AG04449 (cell line): ENCODE results near the gene SRSF3.

ENCODE experiments used
- CTCF ChIA-PET: fragments of 350-600 bp; formaldehyde crosslinking; extraction: SDS; loops from one replicate; lab custom pipeline; 2021; ENCODE audit warnings: antibody characterized with exemption; lab: Yijun Ruan, JAX
- POLR2A ChIA-PET: fragments of 400-600, 350-600 bp; formaldehyde crosslinking; extraction: SDS; loops from one replicate; lab custom pipeline; 2020; ENCODE audit warnings: antibody characterized with exemption, inconsistent platforms; lab: Yijun Ruan, JAX
- DNase-seq: peaks from one replicate; pipeline ENCODE4 v3.0.0-alpha.2; 2010; ENCODE audit warnings: low read depth, low spot score
- H3K4me3 ChIP-seq: 2 replicates; pipeline ENCODE4 v1.5.1; 2011; ENCODE audit warnings: low read depth, mild to moderate bottlenecking, control low read depth, low read length
- CTCF ChIP-seq: IDR thresholded peaks from one replicate; pipeline ENCODE4 v1.5.1; 2011; ENCODE audit warnings: mild to moderate bottlenecking, moderate library complexity, low read length, control low read depth, inconsistent platforms; ENCODE audit not compliant: insufficient read depth; ENCODE audit errors: missing control alignments

SRSF3 gene

GRCh38 chr6:36627801-36628246 lies 33.7 kb downstream of the SRSF3 start:
- DNase-seq = no peak
- no peak for TF ChIP-seq CTCF
- CTCF ChIA-PET = interaction anchor here (1.1 to 2.2 kb wide), 5 partner anchors 9 to 132 kb away, joined by 4 to 12 read pairs (median 6); no protein-coding TSS in a partner anchor
- POLR2A ChIA-PET = interaction anchor here (0.6 to 0.9 kb wide), 2 partner anchors 37 to 51 kb away, joined by 3 to 6 read pairs; partner anchors contain the start of gene CDKN1A
- no peak overlapping the region for H3K4me3 ChIP-seq

- ChIA-PET CTCF (interaction anchor here (1.0 to 2.0 kb wide), 5 partner anchors 14 to 136 kb away, joined by 3 to 6 read pairs (median 5); no protein-coding TSS in a partner anchor), POLR2A (interaction anchor here (2.5 kb wide), 1 partner anchor 49 kb away, joined by 12 read pairs; the partner anchor contains the start of gene CDKN1A)
- DNase-seq = no peak
- H3K4me3 ChIP-seq = no peak overlapping the region
- TF ChIP-seq CTCF = no peak
Measured at GRCh38 chr6:36629784-36630183, 35.6 kb downstream of the SRSF3 start.

GRCh38 chr6:36631326-36632011 lies 37.3 kb downstream of the SRSF3 start:
- CTCF ChIA-PET = interaction anchor here (0.7 to 2.0 kb wide), 8 partner anchors 9 to 135 kb away, joined by 3 to 6 read pairs (median 4); no protein-coding TSS in a partner anchor
- POLR2A ChIA-PET = interaction anchor here (2.5 kb wide), 1 partner anchor 47 kb away, joined by 12 read pairs; the partner anchor contains the start of gene CDKN1A

GRCh38 chr6:36633370-36633769 lies 39.2 kb downstream of the SRSF3 start:
- no peak for DNase-seq
- H3K4me3 ChIP-seq = no peak overlapping the region
- TF ChIP-seq CTCF = no peak
- ChIA-PET POLR2A (interaction anchor here (0.8 to 1.7 kb wide), 2 partner anchors 45 to 46 kb away, joined by 3 to 8 read pairs; partner anchors contain the start of gene CDKN1A), CTCF (interaction anchor here (0.6 to 3.4 kb wide), 4 partner anchors 8 to 91 kb away, joined by 3 to 14 read pairs (median 6); no protein-coding TSS in a partner anchor)

More at GRCh38 chr6:36631326-36632011, 37.3 kb downstream of the SRSF3 start:
- no peak for DNase-seq
- H3K4me3 ChIP-seq = no peak overlapping the region
- TF ChIP-seq CTCF = no peak

GRCh38 chr6:36633915-36634314 lies 39.8 kb downstream of the SRSF3 start:
- DNase-seq = no peak
- TF ChIP-seq CTCF = no peak
- POLR2A ChIA-PET = interaction anchor here (1.0 to 1.7 kb wide), 2 partner anchors 45 to 48 kb away, joined by 3 to 8 read pairs; partner anchors contain the start of gene CDKN1A
- H3K4me3 ChIP-seq = no peak overlapping the region
- CTCF ChIA-PET = interaction anchor here (1.1 to 3.4 kb wide), 5 partner anchors 9 to 126 kb away, joined by 4 to 14 read pairs (median 4); no protein-coding TSS in a partner anchor
